ENCODE data around the gene FA2H. TPM values are rescaled to one million over a fixed set of nuclear protein-coding genes. Genes with fewer than 3 reads are reported as not detected.
"Not testable (repeated sequence)": the region's sequence is repeated elsewhere in the genome, so short reads cannot be mapped to it uniquely, and the experiment has no call there.

FA2H gene
- total RNA-seq, 1 donor from 2014 or later: not detected

DNA sequence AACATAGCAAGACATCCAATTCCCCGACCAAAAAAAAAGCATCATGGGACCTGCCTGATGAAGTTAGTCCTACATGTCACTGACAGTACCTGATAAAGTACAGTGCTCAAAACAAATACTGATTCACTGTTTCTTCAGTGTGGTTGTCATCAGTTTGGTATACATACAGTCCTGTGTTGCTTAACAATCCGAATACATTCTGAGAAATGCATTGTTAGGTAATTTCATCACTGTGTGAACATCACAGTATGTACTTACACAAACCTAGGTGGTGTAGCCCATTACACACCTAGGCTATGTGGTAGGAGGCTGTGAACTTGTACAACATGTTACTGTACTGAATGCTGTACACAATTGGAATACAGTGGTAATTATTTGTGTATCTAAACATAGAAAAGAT is 19.0 kb upstream of the FA2H start:
- peaks cover 8% of the 10 kb centered on the region for H3K9me3 ChIP-seq (ENCODE audit: low read depth)
- no peaks in the 10 kb centered on the region for H3K36me3 Mint-ChIP-seq
- no peak for DNase-seq (ENCODE audit: low spot score)
- H3K4me3 ChIP-seq: no peak overlapping the region
- no peak overlapping the region for H2AFZ ChIP-seq (replicated peaks)
- no peaks in the 10 kb centered on the region for H3K27me3 Mint-ChIP-seq (ENCODE audit: insufficient read depth, low read depth)
- H3K4me3 Mint-ChIP-seq: no peak overlapping the region
- H3K27ac ChIP-seq: no peak overlapping the region
- no peak overlapping the region for H3K27ac Mint-ChIP-seq
- H3K36me3 ChIP-seq: no peaks in the 10 kb centered on the region
- H3K9me3 Mint-ChIP-seq: peaks cover 2% of the 10 kb centered on the region
- no peak overlapping the region for H3K9ac ChIP-seq
- H3K79me2 ChIP-seq (ENCODE audit: low read depth): no peaks in the 10 kb centered on the region
- H3K4me1 Mint-ChIP-seq: no peaks in the 10 kb centered on the region
- no peak overlapping the region for H3K4me2 ChIP-seq
- TF ChIP-seq EZH2phosphoT487 (IDR thresholded peaks at IDR 0.05): no peak
- TF ChIP-seq, protein P1, sequence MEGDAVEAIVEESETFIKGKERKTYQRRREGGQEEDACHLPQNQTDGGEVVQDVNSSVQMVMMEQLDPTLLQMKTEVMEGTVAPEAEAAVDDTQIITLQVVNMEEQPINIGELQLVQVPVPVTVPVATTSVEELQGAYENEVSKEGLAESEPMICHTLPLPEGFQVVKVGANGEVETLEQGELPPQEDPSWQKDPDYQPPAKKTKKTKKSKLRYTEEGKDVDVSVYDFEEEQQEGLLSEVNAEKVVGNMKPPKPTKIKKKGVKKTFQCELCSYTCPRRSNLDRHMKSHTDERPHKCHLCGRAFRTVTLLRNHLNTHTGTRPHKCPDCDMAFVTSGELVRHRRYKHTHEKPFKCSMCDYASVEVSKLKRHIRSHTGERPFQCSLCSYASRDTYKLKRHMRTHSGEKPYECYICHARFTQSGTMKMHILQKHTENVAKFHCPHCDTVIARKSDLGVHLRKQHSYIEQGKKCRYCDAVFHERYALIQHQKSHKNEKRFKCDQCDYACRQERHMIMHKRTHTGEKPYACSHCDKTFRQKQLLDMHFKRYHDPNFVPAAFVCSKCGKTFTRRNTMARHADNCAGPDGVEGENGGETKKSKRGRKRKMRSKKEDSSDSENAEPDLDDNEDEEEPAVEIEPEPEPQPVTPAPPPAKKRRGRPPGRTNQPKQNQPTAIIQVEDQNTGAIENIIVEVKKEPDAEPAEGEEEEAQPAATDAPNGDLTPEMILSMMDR (IDR thresholded peaks at IDR 0.05): no peak
- no peak for TF ChIP-seq EZH2 (IDR thresholded peaks at IDR 0.05)
- no peaks in the 10 kb centered on the region for H4K20me1 ChIP-seq (ENCODE audit: low read depth)
- no peaks in the 10 kb centered on the region for H3K27me3 ChIP-seq
- no peaks in the 10 kb centered on the region for H3K4me1 ChIP-seq
- no peaks in the 10 kb centered on the region for H3F3A ChIP-seq (ENCODE audit: low read depth)

DNA sequence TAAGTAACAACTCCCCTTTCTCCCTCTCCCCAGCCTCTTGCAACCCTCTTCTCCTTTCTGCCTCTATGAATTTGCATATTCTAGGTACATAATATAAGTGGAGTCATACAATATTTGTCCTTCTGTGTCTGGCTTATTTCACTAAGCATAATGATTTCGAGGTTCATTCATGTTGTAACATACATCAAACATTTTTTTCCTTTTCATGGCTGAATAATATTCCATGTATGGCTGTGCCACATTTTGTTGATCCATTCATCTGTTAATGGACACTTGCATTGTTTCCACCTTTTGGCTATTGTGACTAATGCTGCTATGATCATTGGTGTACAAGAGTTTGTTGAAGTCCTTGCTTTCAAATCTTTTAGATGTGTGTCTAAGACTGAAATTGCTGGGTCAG is 17.6 kb upstream of the FA2H start:
- TF ChIP-seq EZH2phosphoT487 (IDR thresholded peaks at IDR 0.05): no peak
- no peak for TF ChIP-seq EZH2 (IDR thresholded peaks at IDR 0.05)
- TF ChIP-seq, protein P1 (IDR thresholded peaks at IDR 0.05): no peak
- Mint-ChIP-seq H3K27me3 (ENCODE audit: insufficient read depth, low read depth) (no peaks in the 10 kb centered on the region), H3K27ac (no peak overlapping the region), H3K9me3 (peaks cover 2% of the 10 kb centered on the region), H3K4me1 (no peaks in the 10 kb centered on the region), H3K4me3 (no peak overlapping the region), H3K36me3 (no peaks in the 10 kb centered on the region)
- no peaks in the 10 kb centered on the region for H3K36me3 ChIP-seq
- no peaks in the 10 kb centered on the region for H4K20me1 ChIP-seq (ENCODE audit: low read depth)
- H3K4me2 ChIP-seq: no peak overlapping the region
- no peak overlapping the region for H3K27ac ChIP-seq
- H3K9ac ChIP-seq: no peak overlapping the region
- H3K4me3 ChIP-seq: no peak overlapping the region
- H3F3A ChIP-seq (ENCODE audit: low read depth): no peaks in the 10 kb centered on the region
- H3K4me1 ChIP-seq: no peaks in the 10 kb centered on the region
- H3K9me3 ChIP-seq (ENCODE audit: low read depth): no peaks in the 10 kb centered on the region
- no peaks in the 10 kb centered on the region for H3K27me3 ChIP-seq
- no peak for DNase-seq (ENCODE audit: low spot score)
- H2AFZ ChIP-seq (replicated peaks): no peak overlapping the region
- H3K79me2 ChIP-seq (ENCODE audit: low read depth): no peaks in the 10 kb centered on the region

DNA sequence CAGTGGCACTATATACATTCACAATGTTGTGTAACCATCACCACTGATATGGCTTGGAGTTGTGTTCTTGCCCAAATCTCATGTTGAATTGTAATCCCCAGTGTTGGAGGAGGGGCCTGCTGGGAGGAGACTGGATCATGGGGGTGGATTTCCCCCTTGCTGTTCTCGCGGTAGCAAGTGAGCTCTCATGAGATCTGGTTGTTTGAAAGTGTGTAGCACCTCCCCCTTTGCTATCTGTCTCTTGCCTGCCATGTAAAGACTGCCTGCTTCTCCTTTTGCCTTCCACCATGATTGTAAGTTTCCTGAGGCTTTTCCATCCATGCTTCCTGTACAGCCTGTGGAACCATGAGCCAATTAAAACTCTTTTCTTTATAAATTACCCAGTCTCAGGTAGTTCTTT is 17.1 kb upstream of the FA2H start:
- not testable (repeated sequence) for H2AFZ ChIP-seq (replicated peaks); H3K36me3 Mint-ChIP-seq; H3K36me3 ChIP-seq; H3K4me3 ChIP-seq; H3K4me1 ChIP-seq; H3K4me2 ChIP-seq; H3K4me3 Mint-ChIP-seq; H3K27me3 Mint-ChIP-seq (ENCODE audit: insufficient read depth, low read depth); H3K27ac Mint-ChIP-seq; H3K27me3 ChIP-seq; H4K20me1 ChIP-seq (ENCODE audit: low read depth); H3K79me2 ChIP-seq (ENCODE audit: low read depth); H3K9me3 Mint-ChIP-seq; H3K27ac ChIP-seq; H3F3A ChIP-seq (ENCODE audit: low read depth); DNase-seq (ENCODE audit: low spot score); H3K9ac ChIP-seq; H3K9me3 ChIP-seq (ENCODE audit: low read depth); H3K4me1 Mint-ChIP-seq

DNA sequence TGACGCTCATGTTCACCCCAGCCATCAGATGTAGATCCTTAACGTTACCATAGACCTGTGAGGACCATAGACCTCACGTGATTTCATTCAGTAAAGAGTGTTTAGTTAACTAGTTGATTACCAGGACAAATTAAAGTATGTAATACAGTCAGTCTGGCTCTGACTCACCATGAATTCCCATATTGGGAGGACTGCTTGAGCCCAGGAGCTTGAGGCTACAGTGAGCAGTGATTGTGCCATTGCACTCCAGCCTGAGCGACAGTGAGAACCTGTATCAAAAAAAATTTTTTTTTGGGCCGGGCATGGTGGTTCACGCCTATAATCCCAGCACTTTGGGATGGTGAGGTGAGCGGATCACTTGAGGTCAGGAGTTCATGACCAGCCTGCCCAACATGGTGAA is 13.5 kb upstream of the FA2H start:
- TF ChIP-seq EZH2phosphoT487 (IDR thresholded peaks at IDR 0.05) (no peak), EZH2 (IDR thresholded peaks at IDR 0.05) (no peak)
- Histone ChIP-seq H3K4me2 (no peak overlapping the region), H3K36me3 (no peaks in the 10 kb centered on the region), H3K9ac (no peak overlapping the region), H3K9me3 (ENCODE audit: low read depth) (no peaks in the 10 kb centered on the region), H3K27me3 (no peaks in the 10 kb centered on the region), H3K4me3 (no peak overlapping the region), H4K20me1 (ENCODE audit: low read depth) (no peaks in the 10 kb centered on the region), H3K27ac (no peak overlapping the region), H3F3A (ENCODE audit: low read depth) (no peaks in the 10 kb centered on the region), H3K4me1 (no peaks in the 10 kb centered on the region), H3K79me2 (ENCODE audit: low read depth) (no peaks in the 10 kb centered on the region), H2AFZ (replicated peaks) (no peak overlapping the region)
- Mint-ChIP-seq H3K9me3 (peaks cover 2% of the 10 kb centered on the region), H3K36me3 (no peaks in the 10 kb centered on the region), H3K27me3 (ENCODE audit: insufficient read depth, low read depth) (peaks cover 2% of the 10 kb centered on the region), H3K27ac (no peak overlapping the region), H3K4me3 (no peak overlapping the region), H3K4me1 (no peaks in the 10 kb centered on the region)
- no peak for DNase-seq (ENCODE audit: low spot score)
